Fibroblast of villous mesenchyme (primary cell): Measurements from ENCODE around the gene ADAMTS17. TPM values are rescaled to one million over a fixed set of nuclear protein-coding genes. Genes with fewer than 3 reads are reported as not detected.

ENCODE experiments used
- DNase-seq: peaks from one replicate; pipeline ENCODE4 v3.0.0-alpha.2; 2010; ENCODE audit warnings: low read depth
- H3K4me3 ChIP-seq: 2 replicates; pipeline ENCODE4 v1.5.1; 2011; ENCODE audit warnings: low read depth, mild to moderate bottlenecking, low read length
- total RNA-seq: library from RNA; depleted of rRNA; stranded (reverse); fragments of >200 nt; gene quantifications from 2 replicates; pipeline ENCODE4 v1.2.3, GENCODE V29; 2012
- TF ChIP-seq, protein P1 (sequence below): IDR thresholded peaks from 2 replicates; pipeline ENCODE4 v1.5.1; 2012; ENCODE audit warnings: low read depth, mild to moderate bottlenecking, low read length; ENCODE audit not compliant: insufficient read depth

The ADAMTS17 gene
- total RNA-seq, 1 donor, result under 0.01 TPM

DNA sequence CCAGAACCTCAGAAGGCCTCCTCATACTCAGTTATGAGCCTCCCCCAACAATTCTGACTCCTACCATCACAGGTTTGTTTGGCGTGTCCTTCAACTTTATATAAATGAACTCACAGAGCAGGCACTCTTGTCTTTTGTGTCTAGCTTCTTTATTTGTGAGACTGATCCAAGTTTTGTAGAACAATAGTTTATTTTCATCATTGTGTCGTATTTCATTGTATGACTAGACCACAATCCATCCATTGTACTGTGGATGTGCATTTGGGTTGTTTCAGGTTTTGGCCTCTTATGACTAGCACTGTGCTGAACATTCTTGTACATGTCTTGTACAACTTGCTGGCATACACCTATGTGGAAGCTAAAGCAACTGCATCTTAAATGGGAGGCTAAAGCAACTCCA is 315.7 kb downstream of the ADAMTS17 start:
- TF ChIP-seq, protein P1, sequence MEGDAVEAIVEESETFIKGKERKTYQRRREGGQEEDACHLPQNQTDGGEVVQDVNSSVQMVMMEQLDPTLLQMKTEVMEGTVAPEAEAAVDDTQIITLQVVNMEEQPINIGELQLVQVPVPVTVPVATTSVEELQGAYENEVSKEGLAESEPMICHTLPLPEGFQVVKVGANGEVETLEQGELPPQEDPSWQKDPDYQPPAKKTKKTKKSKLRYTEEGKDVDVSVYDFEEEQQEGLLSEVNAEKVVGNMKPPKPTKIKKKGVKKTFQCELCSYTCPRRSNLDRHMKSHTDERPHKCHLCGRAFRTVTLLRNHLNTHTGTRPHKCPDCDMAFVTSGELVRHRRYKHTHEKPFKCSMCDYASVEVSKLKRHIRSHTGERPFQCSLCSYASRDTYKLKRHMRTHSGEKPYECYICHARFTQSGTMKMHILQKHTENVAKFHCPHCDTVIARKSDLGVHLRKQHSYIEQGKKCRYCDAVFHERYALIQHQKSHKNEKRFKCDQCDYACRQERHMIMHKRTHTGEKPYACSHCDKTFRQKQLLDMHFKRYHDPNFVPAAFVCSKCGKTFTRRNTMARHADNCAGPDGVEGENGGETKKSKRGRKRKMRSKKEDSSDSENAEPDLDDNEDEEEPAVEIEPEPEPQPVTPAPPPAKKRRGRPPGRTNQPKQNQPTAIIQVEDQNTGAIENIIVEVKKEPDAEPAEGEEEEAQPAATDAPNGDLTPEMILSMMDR, result no peak
- DNase-seq, result no peak
- H3K4me3 ChIP-seq, result no peak overlapping the region

DNA sequence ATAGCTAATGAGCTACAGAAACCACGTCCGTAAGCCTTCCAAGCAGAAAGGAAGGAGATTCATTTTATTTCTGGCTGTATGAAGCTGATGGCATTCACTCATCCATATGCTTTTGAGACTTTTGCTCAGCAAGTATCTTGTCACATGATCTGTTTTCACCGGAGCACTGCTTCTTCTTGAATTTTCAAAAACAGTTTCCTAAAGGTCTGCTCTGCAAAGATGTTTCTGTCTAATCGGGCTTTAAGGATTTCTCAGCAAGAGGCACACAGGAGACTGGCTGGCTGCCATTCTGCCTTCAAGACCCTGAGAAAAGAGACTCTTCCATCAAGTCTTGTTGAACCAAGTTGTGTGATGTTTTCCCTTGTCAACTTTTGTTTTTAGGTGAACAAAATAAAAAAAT is 319.0 kb downstream of the ADAMTS17 start:
- DNase-seq, result no peak
- TF ChIP-seq, protein P1, result no peak
- H3K4me3 ChIP-seq, result no peak overlapping the region

DNA sequence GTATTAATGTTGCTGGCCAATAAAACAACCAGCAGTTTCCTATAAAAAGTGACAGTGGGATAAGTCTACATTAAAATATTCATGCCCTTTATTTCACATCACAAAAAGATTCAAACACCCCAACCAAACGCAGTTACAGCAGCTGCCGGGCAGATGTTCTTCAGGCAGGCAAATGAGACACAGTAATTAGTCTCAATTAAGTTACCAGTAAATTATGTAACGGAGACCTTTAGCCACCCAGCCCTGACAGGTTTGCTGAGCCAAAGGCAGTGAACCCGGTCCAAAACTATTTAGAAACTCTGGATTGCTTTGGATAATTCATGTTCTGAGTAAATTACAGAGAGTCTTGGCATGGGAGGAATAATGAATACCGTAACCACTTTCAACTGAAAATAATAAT is 319.4 kb downstream of the ADAMTS17 start:
- no peak for DNase-seq
- no peak overlapping the region for H3K4me3 ChIP-seq
- TF ChIP-seq, protein P1, result no peak

DNA sequence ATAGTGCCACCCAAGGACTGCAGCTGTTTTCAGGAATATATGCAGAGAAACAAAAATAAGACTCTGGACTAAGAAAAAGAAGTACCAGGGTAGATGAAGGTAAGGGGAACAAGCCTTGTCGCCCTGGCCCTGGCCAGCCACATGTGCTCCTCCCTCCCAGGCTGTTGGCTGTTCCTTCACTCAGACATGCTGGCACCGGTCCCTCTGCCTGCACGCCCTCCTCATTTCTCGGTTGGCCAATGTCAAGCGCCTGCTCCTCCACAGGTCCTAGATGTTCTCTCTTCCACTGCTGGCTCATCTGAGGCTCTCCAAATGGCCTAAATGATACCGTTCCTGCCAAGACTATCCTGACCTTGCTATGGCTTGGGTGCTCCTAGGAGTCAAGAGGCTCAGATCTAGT is 320.1 kb downstream of the ADAMTS17 start:
- TF ChIP-seq, protein P1, result no peak
- H3K4me3 ChIP-seq, result no peak overlapping the region
- no peak for DNase-seq

DNA sequence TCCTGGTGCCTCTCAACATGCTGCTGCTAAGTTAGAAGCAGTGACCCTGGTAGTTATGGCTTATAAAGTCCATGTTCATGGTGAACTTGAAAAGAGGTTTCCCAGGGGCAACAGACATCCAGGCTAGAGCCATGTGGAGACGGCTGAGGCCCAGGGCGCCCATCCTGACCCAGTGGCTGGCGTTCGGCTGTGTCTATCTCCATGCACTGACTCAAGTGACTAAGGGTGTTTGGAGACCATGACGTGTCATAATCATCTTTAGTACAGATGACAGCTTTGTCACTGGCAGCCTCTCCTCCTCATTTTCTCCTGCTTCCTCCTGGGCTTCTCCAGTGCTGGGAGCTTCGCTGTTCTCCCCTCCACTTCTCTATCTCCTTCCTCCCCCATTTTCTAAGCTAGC is 321.2 kb downstream of the ADAMTS17 start:
- DNase-seq, result no peak
- TF ChIP-seq, protein P1, result no peak
- H3K4me3 ChIP-seq, result no peak overlapping the region

DNA sequence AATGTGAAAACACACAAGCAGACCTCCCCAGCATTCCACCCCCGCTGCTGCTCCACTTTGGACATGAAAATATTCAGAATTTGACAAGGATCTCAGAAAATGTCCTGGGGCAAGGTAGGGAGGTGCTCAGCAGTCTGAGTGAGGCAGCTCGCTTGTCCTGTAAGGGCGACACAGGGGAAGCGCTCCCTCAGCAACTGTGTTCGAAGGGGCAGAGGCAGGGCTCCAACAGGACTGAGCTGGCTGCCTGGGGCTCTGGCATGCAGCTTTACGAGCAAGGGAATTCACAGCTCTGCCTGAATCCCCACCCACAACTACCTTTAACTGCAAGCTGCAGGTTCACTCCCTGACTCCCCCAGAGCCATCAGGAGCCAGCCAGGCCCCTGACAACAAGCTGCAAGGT is 321.6 kb downstream of the ADAMTS17 start:
- DNase-seq, result no peak
- TF ChIP-seq, protein P1, result no peak
- no peak overlapping the region for H3K4me3 ChIP-seq

DNA sequence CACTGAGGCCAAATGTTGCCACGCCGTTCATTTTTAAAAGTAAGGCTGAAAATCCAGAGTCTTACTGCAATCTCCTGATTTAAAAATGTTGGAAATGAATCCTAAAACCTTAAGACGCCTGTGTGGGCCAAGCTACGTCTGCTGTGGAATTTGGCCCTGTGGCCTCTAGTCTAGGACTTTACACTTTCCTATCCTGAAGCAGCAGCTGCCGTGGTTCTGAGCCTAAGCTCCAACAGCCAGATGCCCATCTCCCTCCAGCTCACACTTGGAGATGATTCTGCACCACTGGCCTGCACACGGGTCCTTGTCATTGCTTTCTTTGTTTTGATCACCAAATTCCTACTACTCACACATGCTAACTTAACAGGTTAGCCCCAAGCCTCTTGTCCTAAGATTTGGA is 322.2 kb downstream of the ADAMTS17 start:
- no peak for DNase-seq
- H3K4me3 ChIP-seq, result no peak overlapping the region
- TF ChIP-seq, protein P1, result no peak
